ENCODE data around the gene SH2D1A. TPM values are rescaled to one million over a fixed set of nuclear protein-coding genes. Genes with fewer than 3 reads are reported as not detected.

The SH2D1A gene
- total and polyA plus RNA-seq, 2 donors (not counting 1 experiment from before 2014, with no cell fraction given): 0.04 TPM; not detected in 1

DNA sequence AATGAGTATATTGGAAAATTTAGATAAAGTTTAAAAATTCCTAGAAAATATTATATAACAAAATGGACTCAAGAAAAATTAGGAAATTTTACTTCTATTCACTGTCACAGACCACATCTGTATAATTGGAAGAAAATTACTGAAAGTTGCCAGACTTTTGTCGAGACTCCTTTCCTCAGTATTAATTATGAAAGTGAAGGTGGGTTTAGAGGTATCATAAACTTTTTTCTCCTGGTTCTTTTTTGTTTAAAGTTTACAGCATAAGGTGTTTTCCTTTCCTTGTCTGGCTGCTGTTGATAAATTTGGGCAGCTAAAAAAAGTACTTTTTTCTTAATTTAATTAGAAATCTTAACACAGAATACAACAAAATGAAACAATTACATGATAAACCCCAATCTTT, 20.6 kb upstream of the SH2D1A start:
- intact Hi-C loops (cut with micrococcal nuclease): no loop called here
- no peak for TF ChIP-seq EZH2 (IDR thresholded peaks at IDR 0.05; ENCODE audit: borderline replicate concordance, insufficient read depth, low read depth, low read length, poor library complexity, severe bottlenecking)
- TF ChIP-seq, protein P1, sequence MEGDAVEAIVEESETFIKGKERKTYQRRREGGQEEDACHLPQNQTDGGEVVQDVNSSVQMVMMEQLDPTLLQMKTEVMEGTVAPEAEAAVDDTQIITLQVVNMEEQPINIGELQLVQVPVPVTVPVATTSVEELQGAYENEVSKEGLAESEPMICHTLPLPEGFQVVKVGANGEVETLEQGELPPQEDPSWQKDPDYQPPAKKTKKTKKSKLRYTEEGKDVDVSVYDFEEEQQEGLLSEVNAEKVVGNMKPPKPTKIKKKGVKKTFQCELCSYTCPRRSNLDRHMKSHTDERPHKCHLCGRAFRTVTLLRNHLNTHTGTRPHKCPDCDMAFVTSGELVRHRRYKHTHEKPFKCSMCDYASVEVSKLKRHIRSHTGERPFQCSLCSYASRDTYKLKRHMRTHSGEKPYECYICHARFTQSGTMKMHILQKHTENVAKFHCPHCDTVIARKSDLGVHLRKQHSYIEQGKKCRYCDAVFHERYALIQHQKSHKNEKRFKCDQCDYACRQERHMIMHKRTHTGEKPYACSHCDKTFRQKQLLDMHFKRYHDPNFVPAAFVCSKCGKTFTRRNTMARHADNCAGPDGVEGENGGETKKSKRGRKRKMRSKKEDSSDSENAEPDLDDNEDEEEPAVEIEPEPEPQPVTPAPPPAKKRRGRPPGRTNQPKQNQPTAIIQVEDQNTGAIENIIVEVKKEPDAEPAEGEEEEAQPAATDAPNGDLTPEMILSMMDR (IDR thresholded peaks at IDR 0.05): no peak
- Histone ChIP-seq H3K4me3 (ENCODE audit: control extremely low read depth in 1 of 5, extremely low read depth in 1 of 5, insufficient read depth in 1 of 5, low read depth in 2 of 5, low read length in 4 of 5) (no peak overlapping the region), H3K27me3 (replicated peaks in 1 of 4; ENCODE audit: control extremely low read depth in 1 of 4, control insufficient read depth in 3 of 4, insufficient read depth in 4 of 4, low read length in 3 of 4) (no peaks in the 10 kb centered on the region), H3K36me3 (replicated peaks in 1 of 2; ENCODE audit: control extremely low read depth in 1 of 2, control insufficient read depth in 1 of 2, extremely low read depth in 1 of 2, insufficient read depth in 2 of 2, low read length in 1 of 2) (no peaks in the 10 kb centered on the region), H3K9ac (ENCODE audit: low read length) (no peak overlapping the region), H3K9me3 (ENCODE audit: control extremely low read depth in 1 of 3, control insufficient read depth in 2 of 3, insufficient read depth in 1 of 3, low read length in 2 of 3) (no peaks in the 10 kb centered on the region), H3K79me2 (ENCODE audit: control insufficient read depth, insufficient read depth, low read length) (no peaks in the 10 kb centered on the region), H2AFZ (ENCODE audit: insufficient read depth, low read depth, low read length, poor library complexity, severe bottlenecking) (no peak overlapping the region), H4K20me1 (ENCODE audit: control insufficient read depth, insufficient read depth, low read length, poor library complexity, severe bottlenecking) (no peaks in the 10 kb centered on the region), H3K4me2 (replicated peaks; ENCODE audit: low read depth, low read length, poor library complexity, severe bottlenecking) (no peak overlapping the region), H3K27ac (ENCODE audit: low read length in 2 of 2) (no peak overlapping the region), H3K4me1 (ENCODE audit: control insufficient read depth in 2 of 2, insufficient read depth in 2 of 2, low read length in 2 of 2) (no peaks in the 10 kb centered on the region)
- Mint-ChIP-seq H3K27me3 (peaks cover 4% of the 10 kb centered on the region), H3K9me3 (ENCODE audit: insufficient read depth) (no peaks in the 10 kb centered on the region), H3K4me1 (no peaks in the 10 kb centered on the region), H3K4me3 (no peak overlapping the region), H3K27ac (no peak overlapping the region)
- no peak for ATAC-seq (ENCODE audit: low read depth)
- no CpG with 5 or more reads among the region's 1 CpG for WGBS (ENCODE audit: insufficient coverage)
- no peak for DNase-seq
- ChIA-PET CTCF (no interaction called here), POLR2A (no interaction called here)

DNA sequence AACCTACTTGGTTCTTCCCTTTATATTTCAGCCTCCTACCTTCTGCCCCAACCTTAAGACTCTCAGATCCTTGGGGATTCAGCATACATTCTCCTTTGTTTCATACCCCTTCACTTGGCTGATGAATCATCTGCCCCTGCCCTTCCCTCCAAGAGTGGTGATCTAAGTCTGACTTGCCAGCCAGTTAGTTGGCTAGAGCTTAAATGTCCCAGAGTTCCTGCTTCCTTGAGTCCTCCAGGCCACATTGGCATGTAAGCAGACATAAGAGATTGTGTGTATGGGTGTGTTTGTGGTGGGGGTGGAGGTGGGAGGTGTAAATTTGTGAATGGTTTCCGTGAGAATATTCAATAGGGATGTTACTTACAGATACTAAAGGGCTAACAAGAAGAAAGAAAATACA, 17.6 kb upstream of the SH2D1A start:
- intact Hi-C loops (cut with micrococcal nuclease): no loop called here
- Histone ChIP-seq H3K79me2 (ENCODE audit: control insufficient read depth, insufficient read depth, low read length) (no peaks in the 10 kb centered on the region), H3K4me3 (ENCODE audit: control extremely low read depth in 1 of 5, extremely low read depth in 1 of 5, insufficient read depth in 1 of 5, low read depth in 2 of 5, low read length in 4 of 5) (no peak overlapping the region), H3K27ac (ENCODE audit: low read length in 2 of 2) (no peak overlapping the region), H3K4me1 (ENCODE audit: control insufficient read depth in 2 of 2, insufficient read depth in 2 of 2, low read length in 2 of 2) (peaks cover 0 to 1% of the 10 kb centered on the region in 2 donors), H3K36me3 (replicated peaks in 1 of 2; ENCODE audit: control extremely low read depth in 1 of 2, control insufficient read depth in 1 of 2, extremely low read depth in 1 of 2, insufficient read depth in 2 of 2, low read length in 1 of 2) (no peaks in the 10 kb centered on the region), H3K9ac (ENCODE audit: low read length) (no peak overlapping the region), H3K4me2 (replicated peaks; ENCODE audit: low read depth, low read length, poor library complexity, severe bottlenecking) (no peak overlapping the region), H2AFZ (ENCODE audit: insufficient read depth, low read depth, low read length, poor library complexity, severe bottlenecking) (no peak overlapping the region), H3K27me3 (replicated peaks in 1 of 4; ENCODE audit: control extremely low read depth in 1 of 4, control insufficient read depth in 3 of 4, insufficient read depth in 4 of 4, low read length in 3 of 4) (no peaks in the 10 kb centered on the region), H3K9me3 (ENCODE audit: control extremely low read depth in 1 of 3, control insufficient read depth in 2 of 3, insufficient read depth in 1 of 3, low read length in 2 of 3) (peaks cover 0 to 4% (median 0%) of the 10 kb centered on the region in 3 donors), H4K20me1 (ENCODE audit: control insufficient read depth, insufficient read depth, low read length, poor library complexity, severe bottlenecking) (no peaks in the 10 kb centered on the region)
- TF ChIP-seq, protein P1 (IDR thresholded peaks at IDR 0.05): no peak
- no peak for TF ChIP-seq EZH2 (IDR thresholded peaks at IDR 0.05; ENCODE audit: borderline replicate concordance, insufficient read depth, low read depth, low read length, poor library complexity, severe bottlenecking)
- CTCF ChIA-PET: no interaction called here
- no peak for ATAC-seq (ENCODE audit: low read depth)
- no peak overlapping the region for H3K27ac Mint-ChIP-seq
- H3K27me3 Mint-ChIP-seq: peaks cover 4% of the 10 kb centered on the region
- DNase-seq: no peak
- no peak overlapping the region for H3K4me3 Mint-ChIP-seq
- H3K4me1 Mint-ChIP-seq: no peaks in the 10 kb centered on the region
- POLR2A ChIA-PET: no interaction called here
- H3K9me3 Mint-ChIP-seq (ENCODE audit: insufficient read depth): no peaks in the 10 kb centered on the region
- WGBS (ENCODE audit: insufficient coverage): no CpG with 5 or more reads among the region's 1 CpG
